ENCODE measurements around the gene THUMPD2. TPM values are rescaled to one million over a fixed set of nuclear protein-coding genes. Genes with fewer than 3 reads are reported as not detected.

Gene THUMPD2
- total RNA-seq, 4 donors from 2014 or later: 3.8 to 25.1 (median 15.8) TPM

GRCh38 chr2:39762448-39762847 lies 16.6 kb downstream of the THUMPD2 start:
- no peak overlapping the region for H3K27ac ChIP-seq
- no peaks in the 10 kb centered on the region for H3K4me1 ChIP-seq
- no peak overlapping the region for H3K4me3 ChIP-seq
- H3K9me3 ChIP-seq: no peaks in the 10 kb centered on the region
- intact Hi-C loops (cut with DNase I; ENCODE audit: low total_unique reads): no loop called here
- TF ChIP-seq POLR2A (IDR thresholded peaks at IDR 0.05): no peak
- TF ChIP-seq, protein P1, sequence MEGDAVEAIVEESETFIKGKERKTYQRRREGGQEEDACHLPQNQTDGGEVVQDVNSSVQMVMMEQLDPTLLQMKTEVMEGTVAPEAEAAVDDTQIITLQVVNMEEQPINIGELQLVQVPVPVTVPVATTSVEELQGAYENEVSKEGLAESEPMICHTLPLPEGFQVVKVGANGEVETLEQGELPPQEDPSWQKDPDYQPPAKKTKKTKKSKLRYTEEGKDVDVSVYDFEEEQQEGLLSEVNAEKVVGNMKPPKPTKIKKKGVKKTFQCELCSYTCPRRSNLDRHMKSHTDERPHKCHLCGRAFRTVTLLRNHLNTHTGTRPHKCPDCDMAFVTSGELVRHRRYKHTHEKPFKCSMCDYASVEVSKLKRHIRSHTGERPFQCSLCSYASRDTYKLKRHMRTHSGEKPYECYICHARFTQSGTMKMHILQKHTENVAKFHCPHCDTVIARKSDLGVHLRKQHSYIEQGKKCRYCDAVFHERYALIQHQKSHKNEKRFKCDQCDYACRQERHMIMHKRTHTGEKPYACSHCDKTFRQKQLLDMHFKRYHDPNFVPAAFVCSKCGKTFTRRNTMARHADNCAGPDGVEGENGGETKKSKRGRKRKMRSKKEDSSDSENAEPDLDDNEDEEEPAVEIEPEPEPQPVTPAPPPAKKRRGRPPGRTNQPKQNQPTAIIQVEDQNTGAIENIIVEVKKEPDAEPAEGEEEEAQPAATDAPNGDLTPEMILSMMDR (IDR thresholded peaks at IDR 0.05): no peak
- no peaks in the 10 kb centered on the region for H3K27me3 ChIP-seq
- H3K36me3 ChIP-seq: peaks cover 0 to 3% of the 10 kb centered on the region in 2 donors
- DNase-seq: no peak

DNA sequence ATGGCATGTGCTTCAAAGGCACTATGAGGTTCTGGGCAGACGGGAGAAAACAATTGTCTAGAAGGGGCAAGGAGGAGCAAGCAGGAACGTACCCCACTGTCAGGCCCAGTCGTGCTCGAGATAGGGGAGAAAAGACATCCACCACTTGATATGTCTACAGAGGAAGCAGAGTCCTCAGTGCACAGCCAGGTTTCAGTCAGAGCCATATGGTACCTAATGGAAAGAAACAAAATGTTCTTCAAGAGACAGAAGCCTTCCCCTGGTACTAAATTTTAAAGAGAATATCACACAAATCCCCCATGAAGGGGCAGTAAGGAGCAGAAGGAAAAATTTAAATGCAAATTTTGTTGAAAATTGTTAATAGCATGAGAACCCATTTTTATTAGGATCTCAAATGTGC lies 21.9 kb downstream of the THUMPD2 start:
- DNase-seq: no peak
- TF ChIP-seq, protein P1 (IDR thresholded peaks at IDR 0.05): no peak
- no peak for TF ChIP-seq POLR2A (IDR thresholded peaks at IDR 0.05)
- intact Hi-C loops (cut with DNase I; ENCODE audit: low total_unique reads): no loop called here
- no peak overlapping the region for H3K4me3 ChIP-seq
- no peaks in the 10 kb centered on the region for H3K9me3 ChIP-seq
- no peak overlapping the region for H3K27ac ChIP-seq
- no peaks in the 10 kb centered on the region for H3K4me1 ChIP-seq
- H3K27me3 ChIP-seq: no peaks in the 10 kb centered on the region
- peaks cover 0 to 3% of the 10 kb centered on the region in 2 donors for H3K36me3 ChIP-seq

GRCh38 chr2:39755466-39755865 lies 23.6 kb downstream of the THUMPD2 start:
- no peak overlapping the region for H3K4me3 ChIP-seq
- H3K9me3 ChIP-seq: no peaks in the 10 kb centered on the region
- intact Hi-C loops (cut with DNase I; ENCODE audit: low total_unique reads): no loop called here
- no peaks in the 10 kb centered on the region for H3K27me3 ChIP-seq
- TF ChIP-seq, protein P1 (IDR thresholded peaks at IDR 0.05): no peak
- TF ChIP-seq POLR2A (IDR thresholded peaks at IDR 0.05): no peak
- H3K4me1 ChIP-seq: no peaks in the 10 kb centered on the region
- no peak for DNase-seq
- peaks cover 0 to 3% of the 10 kb centered on the region in 2 donors for H3K36me3 ChIP-seq
- H3K27ac ChIP-seq: no peak overlapping the region

GRCh38 chr2:39743269-39743776 lies 35.7 kb downstream of the THUMPD2 start:
- H3K4me3 ChIP-seq: no peak overlapping the region
- TF ChIP-seq, protein P1 (IDR thresholded peaks at IDR 0.05): no peak
- no peak for TF ChIP-seq POLR2A (IDR thresholded peaks at IDR 0.05)
- no peaks in the 10 kb centered on the region for H3K4me1 ChIP-seq
- H3K9me3 ChIP-seq: no peaks in the 10 kb centered on the region
- H3K27ac ChIP-seq: no peak overlapping the region
- no peaks in the 10 kb centered on the region for H3K27me3 ChIP-seq
- DNase-seq: no peak
- intact Hi-C loops (cut with DNase I; ENCODE audit: low total_unique reads): no loop called here
- H3K36me3 ChIP-seq: no peaks in the 10 kb centered on the region

- Histone ChIP-seq H3K27me3 (no peaks in the 10 kb centered on the region), H3K27ac (no peak overlapping the region), H3K4me3 (no peak overlapping the region), H3K36me3 (no peaks in the 10 kb centered on the region), H3K4me1 (no peaks in the 10 kb centered on the region), H3K9me3 (no peaks in the 10 kb centered on the region)
- intact Hi-C loops (cut with DNase I; ENCODE audit: low total_unique reads): no loop called here
- DNase-seq: no peak
- no peak for TF ChIP-seq POLR2A (IDR thresholded peaks at IDR 0.05)
- TF ChIP-seq, protein P1 (IDR thresholded peaks at IDR 0.05): no peak
These were observed 37.2 kb downstream of the THUMPD2 start for GRCh38 chr2:39741871-39742270.
